Endothelial cell (in vitro differentiated cells): ENCODE measurements around the gene PLPPR2. TPM values are rescaled to one million over a fixed set of nuclear protein-coding genes. Genes with fewer than 3 reads are reported as not detected.
A peak's percentile ranks its signal among the peaks of the same experiment; 100 is the strongest.

Experiments used
- DNase-seq: peaks from one replicate; pipeline ENCODE4 v3.0.0; 2021; ENCODE audit warnings: low spot score
- H3K27ac Mint-ChIP-seq: one replicate; pipeline ENCODE4 v1.8.0; 2021; ENCODE audit warnings: mixed read lengths, inconsistent platforms; ENCODE audit not compliant: unreplicated experiment
- H3K27me3 Mint-ChIP-seq: one replicate; pipeline ENCODE4 v1.8.0; 2021; ENCODE audit warnings: mild to moderate bottlenecking, moderate library complexity, mixed read lengths, inconsistent platforms; ENCODE audit not compliant: unreplicated experiment
- H3K36me3 Mint-ChIP-seq: one replicate; pipeline ENCODE4 v1.8.0; 2021; ENCODE audit warnings: mild to moderate bottlenecking, low read depth, mixed read lengths, inconsistent platforms; ENCODE audit not compliant: unreplicated experiment
- H3K4me1 Mint-ChIP-seq: one replicate; pipeline ENCODE4 v1.8.0; 2021; ENCODE audit warnings: mild to moderate bottlenecking, mixed read lengths, inconsistent platforms; ENCODE audit not compliant: unreplicated experiment
- H3K4me3 Mint-ChIP-seq: one replicate; pipeline ENCODE4 v1.8.0; 2021; ENCODE audit warnings: mild to moderate bottlenecking, mixed read lengths, inconsistent platforms; ENCODE audit not compliant: unreplicated experiment
- H3K9me3 Mint-ChIP-seq: one replicate; pipeline ENCODE4 v1.8.0; 2021; ENCODE audit warnings: mixed read lengths, inconsistent platforms; ENCODE audit not compliant: unreplicated experiment
- CTCF ChIP-seq: fragments of 200-600 bp; sonication (generic); IDR thresholded peaks from one replicate; pipeline ENCODE4 v1.5.0; 2021; ENCODE audit warnings: antibody characterized with exemption; ENCODE audit not compliant: unreplicated experiment
- total RNA-seq: library from RNA; stranded (reverse); fragmentation: NEBNext Ultra II Directional; extraction: Animal tissue kit (Norgen Biotek cat#: 25700); gene quantifications from one replicate; pipeline ENCODE4 v1.2.1, GENCODE V29; 2021; ENCODE audit not compliant: unreplicated experiment

PLPPR2 gene
- total RNA-seq, 1 donor from 2014 or later, result 13.7 TPM

- Mint-ChIP-seq H3K36me3 (peaks cover 4% of the 10 kb centered on the region), H3K4me1 (peaks cover 16% of the 10 kb centered on the region), H3K9me3 (no peaks in the 10 kb centered on the region), H3K4me3 (peak overlapping the region; percentile 78), H3K27me3 (peaks cover 12% of the 10 kb centered on the region), H3K27ac (peak overlapping the region; percentile 18)
- TF ChIP-seq CTCF, result peak; percentile 89
- peak; percentile 73 for DNase-seq
Observed at GRCh38 chr19:11382898-11383705, 27.9 kb downstream of the PLPPR2 start.

GRCh38 chr19:11383706-11384048 lies 28.4 kb downstream of the PLPPR2 start:
- peaks cover 16% of the 10 kb centered on the region for H3K4me1 Mint-ChIP-seq
- peaks cover 4% of the 10 kb centered on the region for H3K36me3 Mint-ChIP-seq
- no peak overlapping the region for H3K27ac Mint-ChIP-seq
- TF ChIP-seq CTCF, result no peak
- H3K27me3 Mint-ChIP-seq, result peaks cover 12% of the 10 kb centered on the region
- peak overlapping the region; percentile 78 for H3K4me3 Mint-ChIP-seq
- no peaks in the 10 kb centered on the region for H3K9me3 Mint-ChIP-seq
- DNase-seq, result no peak

DNA sequence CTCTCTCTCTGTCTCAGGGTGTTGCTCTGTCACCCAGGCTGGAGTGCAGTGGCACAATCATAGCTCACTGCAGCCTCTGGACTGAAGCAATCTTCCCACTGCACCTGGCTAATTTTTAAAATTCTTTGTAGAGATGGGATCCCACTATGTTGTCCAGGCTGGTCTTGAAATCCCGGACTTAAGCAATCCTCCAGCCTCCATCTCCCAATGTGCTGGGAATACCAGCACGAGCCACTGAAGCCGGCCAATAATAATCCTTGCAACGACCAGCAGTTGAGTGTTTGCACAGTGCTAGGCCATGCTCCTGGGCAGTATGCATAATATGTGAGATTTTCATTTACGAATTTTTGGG lies 29.5 kb downstream of the PLPPR2 start:
- H3K9me3 Mint-ChIP-seq, result no peaks in the 10 kb centered on the region

DNA sequence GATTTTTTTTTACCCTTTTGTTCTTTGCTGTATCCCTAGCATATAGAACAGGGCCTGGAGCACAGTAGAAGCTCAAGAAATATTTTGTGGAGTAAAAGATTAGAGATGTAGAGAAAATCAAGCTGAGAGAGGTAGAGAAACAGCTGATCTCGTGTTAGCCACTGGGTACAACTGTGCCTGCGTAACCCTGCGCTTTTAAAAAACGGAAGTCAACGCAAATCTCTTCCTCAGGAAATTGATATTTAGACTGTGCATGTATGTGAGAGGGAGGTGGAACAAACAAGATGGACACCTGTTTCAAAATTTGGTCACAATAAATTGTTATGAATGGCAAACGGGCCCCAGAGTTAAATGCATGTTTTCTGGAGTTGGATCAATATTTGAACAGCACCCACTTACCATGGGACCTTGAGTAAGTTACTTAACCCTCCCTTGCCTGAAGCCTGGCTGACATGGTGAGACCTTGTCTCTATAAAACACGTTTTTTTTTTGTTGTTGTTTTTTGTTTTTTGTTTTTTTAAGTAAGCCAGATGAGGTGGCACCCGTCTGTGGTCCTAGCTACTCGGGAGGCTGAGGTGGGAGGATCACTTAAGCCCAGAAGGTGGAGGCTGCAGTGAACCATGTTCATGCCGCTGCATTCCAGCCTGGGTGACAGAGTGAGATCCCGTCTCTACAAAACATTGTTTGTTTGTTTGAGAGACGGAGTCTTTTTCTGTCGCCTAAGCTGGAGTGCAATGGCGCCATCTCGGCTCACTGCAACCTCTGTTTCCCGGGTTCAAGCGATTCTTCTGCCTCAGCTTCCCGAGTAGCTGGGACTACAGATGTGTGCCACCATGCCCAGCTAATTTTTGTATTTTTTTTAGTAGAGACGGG lies 32.2 kb downstream of the PLPPR2 start:
- DNase-seq, result no peak
- Mint-ChIP-seq H3K4me3 (no peak overlapping the region), H3K27me3 (peaks cover 4% of the 10 kb centered on the region), H3K4me1 (peaks cover 4% of the 10 kb centered on the region), H3K27ac (no peak overlapping the region), H3K36me3 (no peaks in the 10 kb centered on the region), H3K9me3 (no peaks in the 10 kb centered on the region)
- TF ChIP-seq CTCF, result no peak

More for the DNA sequence above, 29.5 kb downstream of the PLPPR2 start:
- H3K36me3 Mint-ChIP-seq, result peaks cover 4% of the 10 kb centered on the region
- no peak for DNase-seq
- TF ChIP-seq CTCF, result no peak
- H3K27me3 Mint-ChIP-seq, result peaks cover 12% of the 10 kb centered on the region
- peak overlapping the region; percentile 6 for H3K27ac Mint-ChIP-seq
- peak overlapping the region; percentile 67 for H3K4me3 Mint-ChIP-seq
- H3K4me1 Mint-ChIP-seq, result peaks cover 16% of the 10 kb centered on the region

DNA sequence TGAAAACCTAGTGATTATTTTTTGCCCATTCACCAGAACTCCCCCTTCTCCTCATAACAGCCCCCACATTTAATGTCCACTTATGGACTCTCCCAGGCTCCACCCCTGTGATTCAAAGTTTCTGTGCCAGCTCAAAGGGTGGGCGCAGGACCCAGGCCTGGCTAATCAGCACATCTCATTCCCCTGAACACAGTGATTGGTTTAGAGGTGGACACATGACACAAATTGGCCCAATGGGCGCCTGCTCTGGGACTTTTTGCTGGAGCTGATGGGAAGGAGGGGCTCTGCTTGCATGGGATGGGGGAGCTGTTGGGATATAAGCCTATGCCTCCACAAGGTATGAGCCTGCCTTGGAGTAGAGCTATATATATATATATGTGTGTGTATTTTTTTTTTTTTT lies 35.1 kb downstream of the PLPPR2 start:
- DNase-seq, result no peak
- Mint-ChIP-seq H3K27ac (no peak overlapping the region), H3K27me3 (peaks cover 1% of the 10 kb centered on the region), H3K36me3 (peaks cover 3% of the 10 kb centered on the region), H3K4me1 (peaks cover 4% of the 10 kb centered on the region), H3K4me3 (no peak overlapping the region), H3K9me3 (no peaks in the 10 kb centered on the region)
- no peak for TF ChIP-seq CTCF
